ENCODE data around the gene TTC39B. TPM values are rescaled to one million over a fixed set of nuclear protein-coding genes. Genes with fewer than 3 reads are reported as not detected.
"Not testable (repeated sequence)": the region's sequence is repeated elsewhere in the genome, so short reads cannot be mapped to it uniquely, and the experiment has no call there.

Gene TTC39B
- total and polyA plus RNA-seq, 4 experiments from 2014 or later: 10.5 to 30.2 (median 19.9) TPM

DNA sequence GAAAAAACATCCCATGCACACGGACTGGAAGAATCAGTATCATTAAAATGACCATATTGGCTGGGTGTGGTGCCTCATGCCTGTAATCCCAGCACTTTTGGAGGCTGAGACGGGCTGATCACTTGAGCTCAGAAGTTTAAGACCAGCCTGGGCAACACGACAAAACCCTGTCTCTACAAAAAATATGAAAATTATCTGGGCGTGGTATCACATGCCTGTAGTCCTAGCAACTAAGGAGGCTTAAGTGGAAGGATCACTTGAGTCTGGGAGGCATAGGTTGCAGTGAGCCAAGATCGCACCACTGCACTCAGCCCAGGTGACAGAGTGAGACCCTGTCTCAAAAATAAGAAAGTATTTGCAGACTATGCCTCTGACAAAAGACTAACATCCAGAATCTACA, 68.4 kb downstream of the TTC39B start:
- Mint-ChIP-seq H3K27ac (peak overlapping the region in 1 of 7 donors; percentile 48), H3K4me3 (peak overlapping the region in 2 of 8 donors; percentile 20 to 43), H3K4me1 (peaks cover 9 to 27% (median 16%) of the 10 kb centered on the region in 4 donors), H3K27me3 (no peaks in the 10 kb centered on the region), H3K36me3 (peaks cover 45 to 63% of the 10 kb centered on the region in 2 donors), H3K9me3 (peaks cover 10 to 56% (median 44%) of the 10 kb centered on the region in 8 donors)
- no peaks in the 10 kb centered on the region for H3K4me1 ChIP-seq (ENCODE audit: insufficient read depth, low read length)
- no peak overlapping the region for H3K27ac ChIP-seq (ENCODE audit: low read depth, low read length)
- no peaks in the 10 kb centered on the region for H3K27me3 ChIP-seq (ENCODE audit: insufficient read depth, low read length)
- peaks cover 3 to 8% of the 10 kb centered on the region in 2 donors for H3K9me3 ChIP-seq (ENCODE audit: control insufficient read depth in 1 of 2, low read length in 2 of 2)
- H3K4me3 ChIP-seq (ENCODE audit: low read length in 2 of 2): no peak overlapping the region
- ChIA-PET CTCF (ENCODE audit: partially characterized antibody) (no interaction called here), POLR2A (ENCODE audit: partially characterized antibody) (no interaction called here)
- DNase-seq: no peak
- intact Hi-C loops (cut with micrococcal nuclease): no loop called here
- H3K36me3 ChIP-seq (ENCODE audit: insufficient read depth, low read length): no peaks in the 10 kb centered on the region

- Histone ChIP-seq H3K4me3 (ENCODE audit: low read length in 2 of 2) (no peak overlapping the region), H3K4me1 (ENCODE audit: insufficient read depth, low read length) (no peaks in the 10 kb centered on the region), H3K9me3 (ENCODE audit: control insufficient read depth in 1 of 2, low read length in 2 of 2) (peaks cover 3 to 8% of the 10 kb centered on the region in 2 donors), H3K27ac (ENCODE audit: low read depth, low read length) (no peak overlapping the region), H3K27me3 (ENCODE audit: insufficient read depth, low read length) (no peaks in the 10 kb centered on the region), H3K36me3 (ENCODE audit: insufficient read depth, low read length) (no peaks in the 10 kb centered on the region)
- Mint-ChIP-seq H3K9me3 (peaks cover 10 to 56% (median 44%) of the 10 kb centered on the region in 8 donors), H3K4me3 (peak overlapping the region in 1 of 8 donors; percentile 12), H3K27ac (no peak overlapping the region), H3K27me3 (no peaks in the 10 kb centered on the region), H3K4me1 (peaks cover 10 to 29% (median 16%) of the 10 kb centered on the region in 4 donors), H3K36me3 (peaks cover 45 to 65% of the 10 kb centered on the region in 2 donors)
- ChIA-PET POLR2A (ENCODE audit: partially characterized antibody) (no interaction called here), CTCF (ENCODE audit: partially characterized antibody) (no interaction called here)
- intact Hi-C loops (cut with micrococcal nuclease): no loop called here
- no peak for DNase-seq
These were observed 71.4 kb downstream of the TTC39B start for GRCh38 chr9:15235658-15236057.

- H3K27ac ChIP-seq (ENCODE audit: low read depth, low read length); H3K36me3 ChIP-seq (ENCODE audit: insufficient read depth, low read length); H3K4me3 Mint-ChIP-seq; intact Hi-C loops (cut with micrococcal nuclease); CTCF ChIA-PET (ENCODE audit: partially characterized antibody); H3K27ac Mint-ChIP-seq; H3K27me3 Mint-ChIP-seq; POLR2A ChIA-PET (ENCODE audit: partially characterized antibody); H3K27me3 ChIP-seq (ENCODE audit: insufficient read depth, low read length); H3K4me3 ChIP-seq (ENCODE audit: low read length in 2 of 2); H3K9me3 ChIP-seq (ENCODE audit: control insufficient read depth in 1 of 2, low read length in 2 of 2); DNase-seq; H3K4me1 ChIP-seq (ENCODE audit: insufficient read depth, low read length): not testable (repeated sequence)
- H3K9me3 Mint-ChIP-seq: peaks cover 10 to 41% (median 38%) of the 10 kb centered on the region in 8 donors
- H3K4me1 Mint-ChIP-seq: peaks cover 17 to 43% (median 27%) of the 10 kb centered on the region in 4 donors
- peaks cover 34 to 50% of the 10 kb centered on the region in 2 donors for H3K36me3 Mint-ChIP-seq
These were observed 73.0 kb downstream of the TTC39B start for GRCh38 chr9:15233941-15234490.

- POLR2A ChIA-PET (ENCODE audit: partially characterized antibody); H3K9me3 ChIP-seq (ENCODE audit: control insufficient read depth in 1 of 2, low read length in 2 of 2); intact Hi-C loops (cut with micrococcal nuclease); H3K27ac ChIP-seq (ENCODE audit: low read depth, low read length); H3K27me3 Mint-ChIP-seq; H3K36me3 ChIP-seq (ENCODE audit: insufficient read depth, low read length); DNase-seq; H3K27ac Mint-ChIP-seq; H3K27me3 ChIP-seq (ENCODE audit: insufficient read depth, low read length); H3K4me3 ChIP-seq (ENCODE audit: low read length in 2 of 2): not testable (repeated sequence)
- H3K9me3 Mint-ChIP-seq: peaks cover 4 to 30% (median 26%) of the 10 kb centered on the region in 8 donors
- peak overlapping the region in 1 of 8 donors; percentile 55 for H3K4me3 Mint-ChIP-seq
- peaks cover 23 to 38% of the 10 kb centered on the region in 2 donors for H3K36me3 Mint-ChIP-seq
- peaks cover 17 to 41% (median 32%) of the 10 kb centered on the region in 4 donors for H3K4me1 Mint-ChIP-seq
- H3K4me1 ChIP-seq (ENCODE audit: insufficient read depth, low read length): peaks cover 11% of the 10 kb centered on the region
- CTCF ChIA-PET (ENCODE audit: partially characterized antibody): interaction anchor here (1.4 to 2.3 kb wide), 7 partner anchors 11 to 235 kb away, joined by 4 to 11 read pairs (median 7); no protein-coding TSS in a partner anchor
These were observed 74.2 kb downstream of the TTC39B start for GRCh38 chr9:15232706-15233280.

- H3K27me3 Mint-ChIP-seq: no peaks in the 10 kb centered on the region
- peaks cover 17 to 37% (median 29%) of the 10 kb centered on the region in 4 donors for H3K4me1 Mint-ChIP-seq
- DNase-seq: peak in 1 of 5 donors; percentile 9
- CTCF ChIA-PET (ENCODE audit: partially characterized antibody): interaction anchor here (0.6 to 2.3 kb wide), 15 partner anchors 9 to 374 kb away, joined by 3 to 11 read pairs (median 4); no protein-coding TSS in a partner anchor
- POLR2A ChIA-PET (ENCODE audit: partially characterized antibody): no interaction called here
- peaks cover 16 to 30% of the 10 kb centered on the region in 2 donors for H3K36me3 Mint-ChIP-seq
- Histone ChIP-seq H3K36me3 (ENCODE audit: insufficient read depth, low read length) (no peaks in the 10 kb centered on the region), H3K27me3 (ENCODE audit: insufficient read depth, low read length) (no peaks in the 10 kb centered on the region), H3K4me1 (ENCODE audit: insufficient read depth, low read length) (peaks cover 11% of the 10 kb centered on the region), H3K4me3 (ENCODE audit: low read length in 2 of 2) (no peak overlapping the region), H3K9me3 (ENCODE audit: control insufficient read depth in 1 of 2, low read length in 2 of 2) (peaks cover 0 to 4% of the 10 kb centered on the region in 2 donors), H3K27ac (ENCODE audit: low read depth, low read length) (no peak overlapping the region)
- H3K4me3 Mint-ChIP-seq: peak overlapping the region in 3 of 8 donors; percentile 13 to 55 (median 36)
- peaks cover 4 to 22% (median 18%) of the 10 kb centered on the region in 8 donors for H3K9me3 Mint-ChIP-seq
- H3K27ac Mint-ChIP-seq: peak overlapping the region in 2 of 7 donors; percentile 13 to 27
- intact Hi-C loops (cut with micrococcal nuclease): no loop called here
These were observed 75.0 kb downstream of the TTC39B start for GRCh38 chr9:15231788-15232635.

GRCh38 chr9:15229409-15229808, 77.6 kb downstream of the TTC39B start:
- Histone ChIP-seq H3K4me3 (ENCODE audit: low read length in 2 of 2) (no peak overlapping the region), H3K27me3 (ENCODE audit: insufficient read depth, low read length) (no peaks in the 10 kb centered on the region), H3K9me3 (ENCODE audit: control insufficient read depth in 1 of 2, low read length in 2 of 2) (no peaks in the 10 kb centered on the region), H3K36me3 (ENCODE audit: insufficient read depth, low read length) (no peaks in the 10 kb centered on the region), H3K4me1 (ENCODE audit: insufficient read depth, low read length) (peaks cover 11% of the 10 kb centered on the region), H3K27ac (ENCODE audit: low read depth, low read length) (no peak overlapping the region)
- peaks cover 16 to 28% of the 10 kb centered on the region in 2 donors for H3K36me3 Mint-ChIP-seq
- H3K27ac Mint-ChIP-seq: peak overlapping the region in 3 of 7 donors; percentile 12 to 33 (median 12)
- ChIA-PET CTCF (ENCODE audit: partially characterized antibody) (interaction anchor here (1.1 kb wide), 1 partner anchor 17 kb away, joined by 4 read pairs; no protein-coding TSS in a partner anchor), POLR2A (ENCODE audit: partially characterized antibody) (no interaction called here)
- no peaks in the 10 kb centered on the region for H3K27me3 Mint-ChIP-seq
- no peak for DNase-seq
- H3K4me3 Mint-ChIP-seq: peak overlapping the region in 3 of 8 donors; percentile 26 to 36 (median 33)
- intact Hi-C loops (cut with micrococcal nuclease): no loop called here
- H3K9me3 Mint-ChIP-seq: peaks cover 0 to 2% (median 0%) of the 10 kb centered on the region in 8 donors
- peaks cover 14 to 39% (median 29%) of the 10 kb centered on the region in 4 donors for H3K4me1 Mint-ChIP-seq

DNA sequence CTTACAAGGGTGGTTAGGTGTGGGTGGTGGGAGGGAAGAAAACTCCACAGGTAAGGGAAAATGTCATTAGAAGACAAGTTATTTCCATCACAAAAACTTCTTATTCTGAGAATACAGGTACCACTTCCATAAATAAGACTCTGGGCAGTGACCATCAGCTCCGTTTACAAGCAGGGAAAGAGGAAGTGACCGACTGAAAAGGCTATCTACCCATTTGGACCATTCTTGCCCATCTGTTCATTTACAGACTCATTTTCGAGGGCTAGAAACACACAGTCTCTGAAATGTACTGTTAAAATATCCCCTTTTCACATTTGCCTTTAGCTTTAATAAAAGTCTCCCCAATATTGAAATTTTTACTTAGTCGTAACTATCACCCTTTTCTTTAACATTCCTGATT, 79.5 kb downstream of the TTC39B start:
- Histone ChIP-seq H3K27ac (ENCODE audit: low read depth, low read length) (no peak overlapping the region), H3K27me3 (ENCODE audit: insufficient read depth, low read length) (no peaks in the 10 kb centered on the region), H3K4me3 (ENCODE audit: low read length in 2 of 2) (no peak overlapping the region), H3K36me3 (ENCODE audit: insufficient read depth, low read length) (peaks cover 7% of the 10 kb centered on the region), H3K4me1 (ENCODE audit: insufficient read depth, low read length) (peaks cover 11% of the 10 kb centered on the region), H3K9me3 (ENCODE audit: control insufficient read depth in 1 of 2, low read length in 2 of 2) (no peaks in the 10 kb centered on the region)
- POLR2A ChIA-PET (ENCODE audit: partially characterized antibody): no interaction called here
- no peak overlapping the region for H3K4me3 Mint-ChIP-seq
- H3K9me3 Mint-ChIP-seq: peaks cover 0 to 2% (median 0%) of the 10 kb centered on the region in 8 donors
- intact Hi-C loops (cut with micrococcal nuclease): no loop called here
- peaks cover 30 to 33% of the 10 kb centered on the region in 2 donors for H3K36me3 Mint-ChIP-seq
- DNase-seq: no peak
- no peaks in the 10 kb centered on the region for H3K27me3 Mint-ChIP-seq
- peak overlapping the region in 1 of 7 donors; percentile 13 for H3K27ac Mint-ChIP-seq
- H3K4me1 Mint-ChIP-seq: peaks cover 14 to 44% (median 31%) of the 10 kb centered on the region in 4 donors
- CTCF ChIA-PET (ENCODE audit: partially characterized antibody): interaction anchor here (2.4 to 2.9 kb wide), 2 partner anchors 15 to 17 kb away, joined by 7 to 11 read pairs; no protein-coding TSS in a partner anchor

Measured in CD4-positive, alpha-beta memory T cell (primary cell).